ENCODE data around the gene URB1.
"Not testable (repeated sequence)": the region's sequence is repeated elsewhere in the genome, so short reads cannot be mapped to it uniquely, and the experiment has no call there.

Gene URB1

DNA sequence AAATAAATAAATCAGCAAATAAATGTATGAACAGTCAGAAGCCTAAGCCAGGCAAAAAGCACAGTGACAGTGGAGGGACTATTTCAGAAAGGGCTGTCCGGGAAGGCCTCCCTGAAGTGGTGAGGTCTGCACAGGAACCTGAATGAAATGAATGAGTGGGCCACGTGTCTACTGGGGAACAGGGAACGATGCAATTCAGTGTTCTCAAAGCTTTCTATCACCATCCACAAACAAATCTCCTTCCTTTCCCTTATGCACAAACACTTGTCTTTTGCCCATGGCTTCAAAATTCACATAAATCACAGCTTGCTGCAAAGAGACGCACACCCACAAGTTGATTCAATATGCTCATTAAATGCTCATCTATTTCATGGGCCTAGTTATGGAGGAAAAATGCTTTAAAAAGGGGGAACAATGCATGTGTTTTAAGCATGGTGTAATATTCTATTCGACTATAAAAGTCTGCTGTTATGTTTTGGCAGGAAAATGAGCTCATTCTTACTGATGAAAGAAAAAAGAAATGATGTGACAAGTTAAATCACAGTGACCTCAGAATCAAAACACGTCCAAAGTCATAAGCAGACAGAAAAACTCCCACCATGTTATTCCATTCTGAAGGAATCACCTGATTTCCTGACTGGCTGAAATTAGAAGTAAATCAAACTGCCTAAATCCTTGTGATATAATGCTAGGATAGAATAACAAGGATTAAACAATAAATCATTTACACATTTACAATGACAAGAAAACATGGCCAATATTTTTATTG lies 21.6 kb downstream of the URB1 start:
- no peak for DNase-seq

DNA sequence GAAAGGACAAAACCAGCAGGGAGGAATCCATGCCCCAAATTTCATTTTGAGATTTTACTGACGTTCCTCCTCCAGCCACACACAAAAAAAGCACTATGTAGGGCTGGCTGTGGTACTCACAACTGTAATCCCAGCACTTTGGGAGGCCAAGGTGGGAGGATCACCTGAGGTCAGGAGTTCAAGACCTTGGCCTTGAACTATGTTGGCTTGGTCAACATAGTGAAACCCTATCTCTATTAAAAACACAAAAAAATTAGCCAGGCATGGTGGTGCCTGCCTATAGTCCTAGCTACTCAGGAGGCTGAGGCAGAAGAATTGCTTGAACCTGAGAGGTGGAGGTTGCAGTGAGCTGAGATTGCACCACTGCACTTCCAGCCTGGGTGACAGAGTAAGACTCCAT lies 23.9 kb downstream of the URB1 start:
- not testable (repeated sequence) for DNase-seq

DNA sequence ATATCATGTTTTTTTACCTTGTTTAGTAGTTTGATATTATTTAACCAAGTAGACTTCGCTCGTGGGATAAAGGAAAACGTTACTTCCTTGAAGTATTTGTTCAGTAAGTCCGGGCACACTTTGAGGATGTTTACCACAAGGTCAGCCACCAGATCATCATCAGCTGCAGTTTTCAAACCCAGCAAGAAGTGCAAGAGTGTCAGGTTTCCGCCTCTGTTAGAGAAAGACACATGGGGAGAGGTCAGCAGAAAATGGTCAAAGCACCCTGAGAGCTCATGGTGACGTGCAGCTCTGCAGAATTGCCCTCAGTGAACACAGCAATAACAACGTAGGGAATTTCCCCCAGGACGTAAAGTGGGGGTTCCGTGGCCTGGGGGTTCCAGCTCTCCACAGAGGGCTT lies 24.4 kb downstream of the URB1 start:
- no peak for DNase-seq

DNA sequence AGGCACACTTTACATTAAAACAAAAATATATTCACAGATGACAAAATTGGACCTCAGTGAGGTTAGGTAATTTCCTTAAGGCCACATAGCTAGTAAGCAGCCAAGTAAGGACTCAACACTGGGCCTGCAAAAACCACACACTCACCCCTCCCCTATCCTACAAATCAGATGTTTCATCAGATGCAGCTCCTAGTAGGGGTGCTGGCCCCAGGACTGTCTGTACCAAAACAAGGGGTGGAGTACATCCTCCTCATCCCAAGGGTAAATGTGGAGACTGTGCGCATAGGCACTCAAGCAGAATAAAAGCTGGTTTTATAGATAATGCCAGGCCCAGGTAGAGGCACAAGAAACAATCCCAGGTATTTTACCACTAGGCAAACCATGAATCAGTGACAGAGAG lies 25.7 kb downstream of the URB1 start:
- no peak for DNase-seq

DNA sequence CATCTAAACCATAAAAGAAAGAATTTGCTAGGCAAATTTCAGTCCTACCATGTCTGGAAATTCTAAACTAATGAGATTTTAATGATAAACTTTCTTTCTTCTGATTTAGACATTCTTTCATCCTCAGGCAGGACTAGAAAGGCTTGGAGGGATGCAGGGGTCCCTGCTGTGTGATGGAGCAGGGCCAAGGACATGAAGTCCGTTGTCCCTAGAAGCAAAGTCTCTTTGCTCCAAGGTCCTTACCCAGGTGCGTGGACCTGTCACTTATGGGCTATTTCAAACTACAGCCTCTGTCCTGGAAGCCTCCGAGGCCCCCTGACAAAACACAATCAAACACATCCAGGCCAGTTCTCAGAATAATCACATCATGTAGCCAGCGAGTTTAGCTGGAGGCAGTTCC lies 26.6 kb downstream of the URB1 start:
- DNase-seq, result peak; percentile 62

DNA sequence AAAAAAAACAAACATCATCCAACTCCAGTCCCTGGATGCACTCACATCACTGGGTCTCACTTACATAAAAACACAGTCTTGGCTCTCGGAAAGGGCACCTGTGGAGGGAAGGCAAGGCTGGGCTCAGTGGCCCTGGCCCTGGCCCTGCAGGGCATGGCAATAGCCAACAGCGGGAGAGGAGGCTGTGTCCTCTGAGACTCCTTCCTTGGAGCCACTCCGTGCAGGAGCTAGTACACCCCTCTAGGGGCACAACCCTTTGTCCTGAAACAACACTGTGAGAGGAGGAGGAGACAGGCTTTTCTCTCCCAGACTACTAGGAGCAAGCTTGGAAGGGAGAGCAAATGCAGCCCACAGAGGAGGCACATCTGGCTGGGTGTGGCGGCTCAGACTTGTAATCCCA lies 28.0 kb downstream of the URB1 start:
- no peak for DNase-seq

DNA sequence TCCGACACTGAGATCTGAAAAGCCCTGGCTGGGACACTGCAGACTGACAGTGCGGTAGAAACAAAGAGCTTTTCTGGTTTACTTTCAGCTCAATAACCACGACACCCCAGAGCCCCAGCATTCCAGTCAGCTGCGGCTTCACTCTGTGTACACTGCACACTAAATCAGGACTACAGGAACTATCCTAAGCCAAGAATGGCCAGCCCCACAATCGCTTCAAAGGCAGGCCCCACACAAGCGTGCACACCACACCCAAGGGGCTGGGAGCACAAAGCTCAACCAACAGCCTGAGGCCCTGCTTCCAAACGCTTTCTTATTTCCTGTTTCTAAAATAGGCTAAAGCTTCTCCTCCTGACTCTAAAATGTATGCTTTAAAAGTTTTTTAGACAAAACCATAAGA lies 28.4 kb downstream of the URB1 start:
- no peak for DNase-seq

DNA sequence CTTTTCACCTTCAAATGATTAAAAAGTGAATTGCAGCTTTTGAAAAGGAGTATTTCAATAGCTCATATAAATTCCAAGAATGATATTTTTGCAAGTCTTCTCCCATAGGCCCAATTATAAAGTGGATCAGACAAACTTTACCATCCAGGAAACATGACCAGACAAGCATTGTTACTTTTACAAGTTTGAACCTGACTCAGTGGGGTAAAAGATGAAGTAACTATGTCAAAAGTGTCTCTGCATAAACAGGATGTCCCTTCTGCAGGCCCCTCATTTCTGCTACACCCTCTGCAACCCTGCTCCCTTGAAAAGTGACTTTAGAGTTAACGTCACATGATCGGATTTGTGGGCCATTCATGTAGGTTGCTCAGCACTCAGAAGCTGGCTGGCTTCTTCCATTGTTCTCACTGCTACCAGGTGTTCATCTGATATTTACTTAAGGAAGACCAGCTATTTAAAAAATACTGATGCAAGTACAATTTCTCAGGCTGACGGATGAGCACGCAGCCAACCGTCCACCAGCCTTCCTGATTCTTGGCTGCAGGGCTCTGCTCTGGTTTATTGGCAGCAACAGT lies 32.3 kb downstream of the URB1 start:
- no peak for DNase-seq

DNA sequence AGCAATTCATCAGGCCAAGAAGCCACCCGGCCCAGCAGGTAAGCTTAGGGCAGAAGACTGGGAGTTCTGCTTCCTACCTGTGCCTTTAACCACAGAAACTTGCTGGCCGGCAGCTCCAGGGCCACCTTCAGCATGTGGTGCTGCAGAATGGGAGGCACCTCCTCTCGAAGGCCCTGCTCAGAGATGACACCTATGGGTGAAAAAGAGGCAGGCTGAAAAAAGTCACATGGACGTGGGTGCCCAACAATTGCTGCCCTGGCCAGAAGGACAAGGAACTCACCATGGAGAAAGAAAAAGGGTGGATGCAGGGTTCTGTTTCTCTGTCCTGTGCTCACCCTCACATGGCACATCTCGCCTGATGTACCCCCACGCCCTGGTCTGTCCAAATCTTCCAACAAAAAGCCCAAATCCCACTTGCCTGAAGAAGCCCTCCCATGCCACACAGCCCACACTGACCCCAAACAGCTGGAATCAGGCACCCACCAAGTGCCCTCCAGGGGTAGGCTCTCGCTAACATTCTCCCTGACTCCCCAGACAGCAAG lies 33.0 kb downstream of the URB1 start:
- no peak for DNase-seq

DNA sequence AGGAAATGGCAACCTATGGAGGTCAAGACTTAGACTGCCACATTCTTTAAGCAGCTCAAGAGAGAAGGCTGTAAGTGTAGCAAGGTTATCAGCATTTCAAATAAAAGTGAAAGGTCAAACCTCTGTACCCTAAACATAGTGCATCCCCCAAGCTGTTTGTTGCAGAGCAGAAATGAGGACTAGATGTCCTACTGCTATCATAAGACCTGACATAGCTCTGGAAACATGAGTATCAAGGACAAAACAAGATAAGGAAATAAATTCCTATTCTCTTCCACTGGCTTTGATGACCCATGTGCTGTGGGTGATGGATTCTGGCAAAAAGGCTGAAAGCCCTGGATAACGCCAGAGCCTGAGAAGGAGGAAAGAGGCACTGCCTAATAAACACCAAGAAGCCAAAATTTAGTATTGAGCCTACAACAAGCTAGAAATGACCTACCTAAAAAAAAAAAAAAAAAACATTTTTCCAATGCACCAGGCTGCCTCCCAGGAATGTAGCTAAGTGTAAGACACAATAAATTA lies 35.9 kb downstream of the URB1 start:
- no peak for DNase-seq

DNA sequence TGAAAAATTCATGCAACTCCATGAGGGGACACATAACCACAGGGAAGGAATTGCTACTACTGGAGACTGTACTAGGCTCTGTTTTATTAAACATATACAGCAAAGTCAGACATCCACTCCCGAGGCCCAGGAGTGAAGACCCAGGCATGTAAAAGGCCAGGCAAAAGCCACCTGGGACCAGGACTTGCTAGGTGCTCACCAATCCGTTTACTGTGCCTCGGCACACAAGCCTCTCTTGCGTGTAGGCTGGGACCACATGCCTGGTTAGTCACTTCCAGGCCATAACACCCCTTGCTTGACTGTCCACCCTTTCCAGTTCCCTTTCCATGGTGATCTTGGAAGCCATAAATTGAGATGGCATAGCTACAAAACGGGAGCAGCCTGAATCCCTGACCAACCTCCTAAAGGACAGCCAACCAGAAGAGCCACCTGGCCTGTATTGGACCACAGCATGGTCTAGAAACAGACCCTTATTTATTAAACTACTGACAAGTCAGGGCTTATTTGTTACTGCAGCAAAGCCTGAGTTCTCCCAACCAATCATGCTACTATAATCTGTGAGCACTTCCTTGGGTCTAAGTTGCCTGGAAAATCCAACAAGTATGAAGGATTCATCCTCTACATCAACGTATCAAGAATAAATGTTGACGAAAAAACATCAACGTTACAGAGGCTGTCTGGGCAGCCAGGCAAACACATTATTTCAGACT lies 39.7 kb downstream of the URB1 start:
- no peak for DNase-seq

DNA sequence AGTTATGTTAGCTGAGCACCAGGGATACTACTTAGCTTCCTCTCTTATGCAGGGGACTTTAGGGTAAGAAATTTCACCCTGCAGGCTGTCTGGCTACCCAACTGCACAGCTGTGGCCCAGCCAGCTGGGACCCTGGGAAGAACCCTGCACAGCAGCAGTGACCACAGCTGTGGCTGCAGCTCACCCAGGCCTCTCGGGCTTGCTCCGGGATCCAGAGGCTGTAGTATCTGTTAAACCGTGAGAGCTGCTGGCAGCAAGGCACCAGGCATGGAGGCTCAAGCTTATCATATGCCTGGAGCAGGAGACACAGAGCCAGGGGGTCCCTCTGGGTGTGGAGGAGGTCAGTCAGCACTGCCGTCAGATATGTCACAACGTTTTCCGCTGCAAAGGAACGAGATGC lies 40.3 kb downstream of the URB1 start:
- no peak for DNase-seq

DNA sequence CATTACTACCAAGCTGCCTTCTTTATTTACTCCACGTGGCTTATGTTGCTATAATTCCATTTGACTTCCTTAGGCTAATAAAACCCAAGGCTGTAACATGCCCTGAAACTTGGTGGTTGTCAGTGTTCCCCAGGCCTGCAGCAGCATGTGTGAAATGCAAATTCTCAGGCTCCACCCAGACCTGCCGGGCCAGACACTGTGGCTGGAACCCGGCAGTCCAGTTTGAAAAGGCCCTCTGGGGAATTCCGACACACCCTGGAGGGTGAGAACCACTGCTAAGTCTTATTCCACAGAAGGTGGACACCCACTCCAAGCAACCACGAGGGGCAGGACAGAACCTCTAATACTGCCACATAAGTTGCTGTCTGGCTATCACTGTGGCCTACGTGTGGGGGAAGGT lies 41.4 kb downstream of the URB1 start:
- DNase-seq, result peak; percentile 77

DNA sequence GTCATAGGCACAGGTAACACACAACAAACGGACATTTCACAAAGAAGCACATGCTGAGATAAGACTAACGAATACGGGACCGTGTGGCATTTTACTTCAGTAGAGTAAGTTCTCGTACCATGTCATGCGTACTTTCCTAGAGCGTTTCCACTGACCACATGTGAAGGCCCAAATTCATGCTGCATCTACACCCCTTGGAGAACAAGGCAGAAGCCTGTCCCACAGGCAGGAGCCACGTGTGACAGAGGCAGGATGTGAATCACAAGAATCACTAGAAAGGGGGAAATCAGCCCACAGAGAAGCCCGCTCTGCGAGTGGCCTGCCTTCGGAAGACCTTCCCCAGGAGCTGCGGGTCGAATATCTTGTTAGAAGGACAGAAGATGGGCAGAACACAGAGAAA lies 41.8 kb downstream of the URB1 start:
- no peak for DNase-seq

DNA sequence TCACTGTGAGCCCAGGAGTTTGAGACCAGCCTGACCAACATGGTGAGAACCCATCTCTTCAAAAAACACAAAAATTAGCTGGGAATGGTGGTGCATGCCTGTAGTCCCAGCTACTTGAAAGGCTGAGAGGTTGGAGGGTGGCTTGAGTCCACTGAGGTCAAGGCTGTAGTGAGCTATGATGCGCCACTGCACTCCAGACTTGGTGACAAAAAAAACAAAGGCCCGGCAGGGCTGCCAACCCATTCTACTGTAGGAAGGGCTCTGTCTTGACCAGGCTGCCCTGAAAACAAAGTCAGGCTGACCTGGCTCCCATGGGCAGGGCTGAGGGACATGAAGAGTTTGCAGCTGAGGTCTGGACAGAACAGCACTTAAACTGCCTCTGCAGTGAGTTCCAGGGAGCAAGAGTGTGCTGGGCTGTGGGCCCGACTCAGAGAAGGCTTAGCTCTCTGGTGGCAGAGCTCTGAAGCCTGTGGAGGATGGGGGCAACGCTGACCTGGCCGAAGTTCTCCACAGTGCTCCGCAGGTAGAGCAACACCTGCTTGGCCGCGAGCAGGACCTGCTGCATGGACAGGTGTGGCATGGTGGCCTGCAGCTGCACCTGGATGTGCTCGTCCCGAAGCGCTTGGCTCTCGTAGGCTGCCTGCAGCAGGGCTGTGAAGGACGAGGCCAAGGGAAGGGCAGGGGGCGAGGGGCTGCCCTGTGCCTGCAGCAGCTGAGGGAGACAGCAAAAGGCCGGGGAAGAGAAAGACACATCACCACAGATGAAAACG lies 42.4 kb downstream of the URB1 start:
- DNase-seq, result no peak

DNA sequence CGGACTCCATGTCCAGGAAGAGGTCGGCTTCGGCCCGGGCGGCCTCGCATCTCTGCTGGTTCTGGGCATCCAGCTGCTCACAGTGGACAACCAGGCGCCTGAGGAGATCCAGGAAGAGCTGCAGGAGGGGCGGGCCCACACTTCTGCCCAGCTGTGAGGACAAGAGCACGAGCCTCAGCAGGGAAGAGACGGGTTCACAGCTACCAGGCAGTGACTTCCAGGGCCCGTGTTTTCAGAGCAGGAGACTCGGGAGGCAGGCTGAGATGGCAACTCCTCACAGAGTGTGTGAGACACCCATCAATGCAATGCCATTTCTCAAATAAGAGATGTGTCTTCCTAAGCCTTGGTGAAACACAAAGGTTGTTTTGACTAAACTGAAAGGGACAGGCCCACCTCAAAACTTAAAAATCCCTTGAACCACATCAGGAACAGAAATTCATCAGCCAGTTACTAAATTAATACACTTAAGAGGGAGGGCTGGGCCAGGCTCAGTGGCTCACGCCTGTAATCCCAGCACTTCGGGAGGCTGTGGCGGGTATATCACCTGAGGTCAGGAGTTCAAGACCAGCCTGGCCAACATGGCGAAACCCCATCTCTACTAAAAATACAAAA lies 43.4 kb downstream of the URB1 start:
- no peak for DNase-seq

DNA sequence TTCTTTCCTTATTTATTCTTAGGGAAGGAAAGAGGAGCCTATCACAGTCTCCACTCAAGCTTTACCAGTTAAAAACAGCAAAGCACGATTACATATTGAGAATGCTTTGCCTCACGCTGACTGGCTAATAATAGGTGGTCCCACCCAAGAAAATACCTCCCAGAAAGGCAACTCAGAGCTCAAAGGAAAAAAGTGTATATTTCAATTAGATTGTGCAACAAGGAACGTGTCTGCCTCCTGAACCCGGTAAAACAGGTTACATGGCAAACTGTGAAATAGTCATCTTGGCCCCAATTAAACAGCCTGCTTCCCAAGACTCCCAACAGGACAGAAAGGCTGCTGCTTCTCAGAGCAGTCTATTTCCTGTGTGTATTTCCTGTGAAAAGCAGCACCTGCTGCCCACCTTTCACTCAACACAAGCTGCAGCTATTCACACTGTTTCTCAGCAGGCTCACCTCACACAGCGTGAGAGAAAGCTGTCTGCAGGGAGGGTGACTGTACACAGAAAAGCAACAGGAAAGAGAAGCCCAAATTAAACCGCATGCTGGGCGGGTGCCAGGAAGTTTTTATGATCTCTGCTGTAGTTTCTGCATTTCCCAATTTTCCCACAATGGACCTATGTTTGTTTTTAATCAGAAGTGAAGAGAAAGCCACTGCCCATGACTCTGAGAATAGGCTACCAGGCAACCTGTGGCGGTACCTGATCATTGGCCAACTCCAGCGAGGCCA lies 44.0 kb downstream of the URB1 start:
- no peak for DNase-seq

DNA sequence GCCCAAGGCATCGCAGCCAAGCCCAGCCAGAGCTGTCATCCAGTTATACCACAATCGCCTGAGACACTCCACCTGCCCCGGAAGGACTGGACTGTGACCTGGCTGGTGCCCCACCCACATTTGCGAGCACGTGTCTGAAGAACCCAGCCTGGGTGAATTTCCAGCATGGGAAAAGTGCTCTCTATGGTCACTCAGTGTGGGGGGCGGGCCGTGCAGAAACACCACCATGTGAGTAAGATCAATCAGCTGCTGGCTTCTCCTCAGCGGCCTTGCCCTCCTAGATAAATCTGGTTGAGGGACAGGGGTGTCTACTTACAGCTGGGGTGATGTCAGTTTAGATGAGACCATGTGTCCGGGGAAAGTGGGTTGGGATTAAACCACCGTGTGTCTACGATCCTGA lies 44.8 kb downstream of the URB1 start:
- DNase-seq, result no peak

DNA sequence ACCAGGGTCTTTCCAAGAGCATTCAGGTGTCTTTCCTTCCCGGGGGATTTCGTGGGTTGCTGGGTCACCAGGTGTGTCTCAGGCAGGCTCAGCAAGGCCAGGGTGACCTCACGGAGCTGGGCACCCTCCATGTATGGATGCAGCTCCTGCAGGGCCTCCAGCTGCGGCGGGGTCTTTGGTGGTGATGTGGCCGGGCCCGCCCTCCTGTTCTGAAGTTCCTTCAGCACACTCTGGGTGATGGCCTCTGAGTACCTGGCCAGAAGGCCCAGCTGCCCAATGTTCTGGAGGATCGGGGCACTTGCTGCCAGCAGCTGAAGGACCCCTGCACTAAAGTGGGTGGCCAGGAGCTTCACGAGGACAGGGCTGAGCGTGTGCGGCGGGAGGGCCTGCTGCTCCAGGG lies 45.5 kb downstream of the URB1 start:
- no peak for DNase-seq

DNA sequence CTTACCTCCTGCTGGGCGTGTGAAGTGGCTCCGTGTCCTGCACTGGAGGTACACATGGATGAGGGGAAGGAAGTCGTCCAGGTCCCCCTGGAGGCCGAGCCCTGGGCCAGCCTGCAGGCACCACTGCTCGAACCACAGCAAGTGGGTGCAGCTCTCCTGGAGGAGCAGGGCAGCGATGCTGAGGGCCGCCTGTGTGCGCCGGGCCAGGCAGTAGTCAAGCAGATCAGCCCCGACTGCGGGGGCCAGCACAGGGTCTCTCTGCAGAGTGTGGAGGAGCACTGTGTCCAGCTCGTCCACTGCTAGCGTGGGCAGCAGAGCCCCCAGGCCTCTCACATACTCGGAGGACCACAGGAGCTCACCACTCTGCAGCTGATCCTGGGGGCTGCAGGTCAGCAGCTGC lies 45.9 kb downstream of the URB1 start:
- no peak for DNase-seq

DNA sequence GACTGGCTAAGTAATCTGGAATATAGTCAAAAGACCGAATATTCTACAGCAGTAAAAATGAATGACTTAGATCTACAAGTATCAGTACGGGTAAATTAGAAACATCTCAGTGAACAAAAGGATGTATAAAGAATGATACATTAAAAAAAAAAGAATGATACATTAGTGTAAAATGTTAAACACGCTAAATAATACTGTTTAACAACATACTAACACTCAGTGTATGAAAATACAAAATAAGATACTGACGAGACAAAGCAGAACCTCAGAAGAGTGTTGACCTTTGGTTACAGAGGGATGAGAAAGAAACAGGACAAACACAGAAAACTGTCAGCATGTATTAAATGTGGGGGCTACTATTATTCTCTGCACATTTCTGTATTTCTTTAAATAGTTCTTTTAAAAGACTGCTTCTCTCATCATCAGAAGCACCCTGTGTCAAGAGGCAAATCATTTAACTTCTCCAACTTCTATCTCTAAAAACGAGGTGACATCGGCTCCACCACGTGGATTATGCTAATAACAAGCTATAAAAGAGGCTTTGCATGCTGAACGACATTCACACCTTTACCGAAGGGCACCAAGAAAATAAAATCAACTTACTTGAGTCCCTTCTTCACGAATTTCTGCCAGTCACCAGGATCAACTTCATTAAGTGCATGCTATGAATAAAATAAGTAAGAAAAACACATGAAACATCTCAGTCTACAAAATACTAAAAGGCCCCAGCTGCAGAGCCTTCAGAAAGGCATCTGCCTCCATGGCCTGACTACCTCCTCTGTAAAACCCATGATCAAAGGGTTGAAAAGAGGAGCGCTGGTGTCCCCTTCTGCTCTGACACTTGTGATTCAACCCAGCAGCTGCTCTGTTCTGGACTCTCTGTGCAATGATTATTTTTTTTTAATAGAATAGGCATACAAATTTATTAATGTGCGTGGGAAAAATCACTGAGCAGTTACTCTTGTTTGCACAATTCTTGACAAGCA lies 51.7 kb downstream of the URB1 start:
- no peak for DNase-seq
